HG03175 (cell line): Measurements from ENCODE around the gene GAGE10.
"Not testable (repeated sequence)": the region's sequence is repeated elsewhere in the genome, so short reads cannot be mapped to it uniquely, and the experiment has no call there.

Experiments
- ATAC-seq: cut with Tn5 transposase; IDR thresholded peaks from one replicate; pipeline ENCODE4 v1.9.1; 2021; ENCODE audit warnings: mild to moderate bottlenecking, moderate library complexity; ENCODE audit not compliant: unreplicated experiment

The GAGE10 gene

GRCh38 chrX:49276207-49276606 lies 27.2 kb upstream of the GAGE10 start:
- ATAC-seq: no peak

- no peak for ATAC-seq
Observed at GRCh38 chrX:49276671-49277534, 26.5 kb upstream of the GAGE10 start.

DNA sequence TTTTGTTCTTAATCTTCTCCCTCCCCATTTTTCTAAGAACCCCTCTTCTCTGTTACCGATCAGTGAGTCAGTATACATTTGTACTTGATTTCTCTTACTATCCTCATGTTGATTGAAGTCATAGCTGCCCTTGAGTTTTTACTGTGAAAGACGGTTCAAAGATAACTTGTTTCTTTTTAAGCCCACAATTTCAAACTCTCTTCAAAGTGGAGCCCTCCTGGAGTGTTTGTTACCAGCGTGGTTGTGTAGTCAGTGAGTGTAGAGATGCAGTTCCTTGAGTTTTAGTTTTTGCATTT lies 26.0 kb upstream of the GAGE10 start:
- no peak for ATAC-seq

GRCh38 chrX:49278081-49278480 lies 25.4 kb upstream of the GAGE10 start:
- ATAC-seq: no peak

GRCh38 chrX:49282647-49283011 lies 20.8 kb upstream of the GAGE10 start:
- ATAC-seq: no peak

DNA sequence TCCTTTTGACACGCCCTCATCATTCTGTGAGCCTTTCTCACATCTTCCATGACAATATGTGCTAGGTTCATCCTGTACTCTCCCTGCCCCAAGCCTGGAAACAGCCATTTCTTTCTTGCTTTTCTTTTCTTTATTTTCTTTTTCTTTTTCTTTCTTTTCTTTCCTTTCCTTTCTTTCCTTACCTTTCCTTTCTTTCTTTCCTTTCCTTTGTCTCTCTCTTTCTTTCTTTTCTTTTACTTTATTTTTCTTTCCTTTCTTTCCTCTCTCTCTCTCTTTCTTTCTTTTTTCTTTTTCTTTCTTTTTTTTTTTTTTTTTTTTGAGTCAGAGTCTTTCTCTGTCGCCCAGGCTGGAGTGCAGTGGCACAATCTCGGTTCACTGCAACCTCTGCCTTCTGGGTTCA lies 19.2 kb upstream of the GAGE10 start:
- no peak for ATAC-seq

DNA sequence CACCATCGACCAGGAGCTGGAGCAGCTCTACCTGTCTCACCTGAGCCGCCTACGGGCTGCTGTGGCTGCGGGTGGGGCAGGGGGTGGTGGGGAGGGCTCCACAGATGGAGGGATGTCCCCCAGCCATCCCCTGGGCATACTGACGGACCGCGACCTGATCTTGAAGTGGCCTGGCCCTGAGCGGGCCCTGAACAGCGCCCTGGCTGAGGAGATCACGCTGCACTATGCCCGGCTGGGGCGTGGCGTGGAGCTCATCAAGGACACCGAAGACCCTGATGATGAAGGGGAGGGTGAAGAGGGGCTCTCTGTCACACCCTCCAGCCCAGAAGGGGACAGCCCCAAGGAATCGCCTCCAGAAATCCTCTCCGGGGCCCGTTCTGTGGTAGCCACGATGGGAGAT lies 17.3 kb upstream of the GAGE10 start:
- no peak for ATAC-seq

- no peak for ATAC-seq
Observed at GRCh38 chrX:49286581-49286980, 16.9 kb upstream of the GAGE10 start.

DNA sequence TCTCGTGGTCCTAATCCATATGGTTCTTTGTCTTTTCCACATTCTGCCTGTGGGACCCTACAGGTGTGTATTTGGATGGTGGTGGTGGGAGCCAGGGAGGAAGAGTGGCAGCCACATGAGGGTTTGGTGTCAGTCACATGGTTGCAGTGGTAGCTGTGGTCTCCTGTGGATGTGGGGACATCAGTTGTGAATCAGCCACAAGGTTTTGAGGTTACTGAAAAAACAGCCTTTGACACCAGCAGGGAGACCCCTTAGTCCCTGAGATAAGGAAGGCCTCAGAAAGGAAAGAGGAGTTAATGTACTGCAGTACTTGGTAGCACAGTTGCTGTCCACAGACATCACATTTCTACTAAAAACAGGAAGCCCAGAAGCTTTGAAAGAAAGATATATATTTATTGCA lies 15.8 kb upstream of the GAGE10 start:
- ATAC-seq: no peak

DNA sequence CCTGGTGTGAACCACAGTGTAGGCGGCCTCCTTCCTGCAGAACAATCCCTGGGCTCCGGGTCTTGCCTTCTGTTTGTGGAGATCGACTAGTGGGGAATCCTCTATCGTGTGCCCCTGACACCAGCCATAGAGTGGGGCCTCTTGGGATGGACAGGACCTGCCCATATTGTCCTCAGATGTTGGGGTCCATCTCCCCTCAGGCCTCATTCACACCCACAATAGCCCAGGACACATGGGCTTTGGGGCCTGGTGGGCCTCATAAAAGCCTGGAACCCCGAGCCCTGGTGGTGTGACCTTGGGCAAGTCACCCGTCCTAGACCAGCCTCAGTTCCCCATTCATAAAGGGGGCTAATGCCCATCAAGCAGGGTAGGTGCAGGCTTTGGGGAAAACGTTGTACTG lies 13.2 kb upstream of the GAGE10 start:
- no peak for ATAC-seq

- peak; percentile 63 for ATAC-seq
Observed at GRCh38 chrX:49291615-49292337, 11.7 kb upstream of the GAGE10 start.

GRCh38 chrX:49292400-49293362 lies 10.8 kb upstream of the GAGE10 start:
- ATAC-seq: no peak

DNA sequence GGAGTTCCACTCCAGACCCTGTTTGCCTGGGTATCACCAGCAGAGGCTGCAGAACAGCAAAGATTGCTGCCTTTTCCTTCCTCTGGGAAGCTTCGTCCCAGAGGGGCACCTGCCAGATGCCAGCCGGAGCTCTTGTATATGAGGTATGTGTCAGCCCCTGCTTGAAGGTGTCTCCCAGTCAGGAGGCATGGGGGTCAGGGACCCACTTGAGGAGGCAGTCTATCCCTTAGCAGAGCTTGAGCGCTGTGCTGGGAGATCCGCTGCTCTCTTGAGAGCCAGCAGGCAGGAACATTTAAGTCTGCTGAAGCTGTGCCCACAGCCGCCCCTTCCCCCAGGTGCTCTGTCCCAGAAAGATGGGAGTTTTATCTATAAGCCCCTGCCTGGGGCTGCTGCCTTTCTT lies 4.2 kb upstream of the GAGE10 start:
- ATAC-seq: not testable (repeated sequence)

DNA sequence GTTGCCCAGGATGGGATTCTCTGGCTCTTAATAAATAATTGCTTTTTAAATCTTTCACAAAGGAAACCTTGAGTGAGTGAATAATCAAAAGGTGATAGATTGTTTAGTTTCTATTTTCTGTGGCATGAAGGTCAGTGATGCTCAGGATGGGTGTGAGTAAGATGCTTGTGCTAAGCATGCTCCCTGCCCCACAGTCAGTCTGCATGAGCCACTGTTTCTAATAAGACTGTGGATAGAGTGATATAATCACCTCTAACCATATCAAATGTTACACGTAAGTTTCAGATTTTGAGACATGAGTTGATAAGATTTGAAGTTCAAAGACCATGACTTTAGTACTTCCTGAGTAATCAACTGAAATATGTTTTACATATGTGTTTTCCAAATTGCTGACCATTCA lies 2.7 kb upstream of the GAGE10 start:
- ATAC-seq: no peak

DNA sequence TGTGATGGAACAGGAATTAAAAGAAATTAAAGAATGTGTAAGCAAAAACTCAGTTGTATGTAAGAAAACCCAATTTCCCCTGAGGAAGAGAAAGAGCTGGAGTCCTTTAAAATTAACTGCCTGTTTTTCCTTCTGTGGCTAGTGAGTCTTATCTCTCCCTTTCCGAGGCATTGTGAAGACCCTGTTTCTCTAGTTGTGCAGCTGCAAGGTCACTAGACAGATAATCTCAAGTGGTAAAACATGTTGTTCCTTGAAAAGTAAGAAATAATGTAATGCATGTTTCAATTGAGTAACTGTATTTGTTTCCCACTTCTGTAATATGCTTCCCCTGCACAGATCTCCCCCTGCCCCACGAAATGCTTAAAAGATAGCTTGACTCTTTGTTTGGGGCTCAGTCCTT lies 4.3 kb downstream of the GAGE10 start:
- not testable (repeated sequence) for ATAC-seq

GRCh38 chrX:49308604-49309269 lies 5.3 kb downstream of the GAGE10 start:
- ATAC-seq: peak; percentile 43

- ATAC-seq: peak; percentile 43
Observed at GRCh38 chrX:49309401-49309981, 6.0 kb downstream of the GAGE10 start.

DNA sequence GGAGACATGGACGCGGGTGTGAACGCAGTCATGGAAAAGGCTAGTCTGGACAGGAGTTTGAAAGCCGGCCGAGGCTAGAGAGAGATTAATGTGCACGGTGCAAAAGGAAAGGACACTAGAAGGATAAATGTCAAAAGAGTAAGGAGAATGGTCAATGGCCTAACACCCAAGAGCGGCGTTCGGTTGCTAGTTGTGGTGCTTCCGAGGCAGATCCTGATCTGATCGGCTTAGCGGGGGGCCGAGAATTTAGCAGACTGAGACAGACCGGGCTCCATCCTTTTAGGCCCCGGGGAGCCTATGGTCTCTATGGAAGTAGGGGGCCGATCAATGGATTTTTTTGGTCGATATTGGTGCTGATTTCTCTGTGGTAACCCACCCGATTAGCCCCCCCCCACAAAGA lies 6.9 kb downstream of the GAGE10 start:
- ATAC-seq: no peak

DNA sequence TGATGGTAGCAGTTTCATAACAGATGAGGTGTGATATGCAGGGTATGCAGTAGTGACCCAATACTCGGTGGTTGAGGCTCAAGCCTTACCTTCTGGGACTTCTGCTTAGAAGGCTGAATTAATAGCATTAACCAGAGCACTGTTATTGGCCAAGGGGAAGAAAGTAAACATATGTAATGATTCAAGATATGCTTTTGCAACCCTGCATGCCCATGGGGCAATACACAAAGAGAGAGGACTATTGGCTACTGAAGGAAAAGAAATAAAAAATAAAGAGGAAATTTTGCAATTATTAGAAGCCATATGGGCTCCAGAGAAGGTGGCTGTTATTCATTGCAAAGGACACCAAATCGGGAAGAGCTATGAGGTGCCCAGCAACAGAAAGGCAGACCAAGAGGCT lies 8.7 kb downstream of the GAGE10 start:
- ATAC-seq: no peak

DNA sequence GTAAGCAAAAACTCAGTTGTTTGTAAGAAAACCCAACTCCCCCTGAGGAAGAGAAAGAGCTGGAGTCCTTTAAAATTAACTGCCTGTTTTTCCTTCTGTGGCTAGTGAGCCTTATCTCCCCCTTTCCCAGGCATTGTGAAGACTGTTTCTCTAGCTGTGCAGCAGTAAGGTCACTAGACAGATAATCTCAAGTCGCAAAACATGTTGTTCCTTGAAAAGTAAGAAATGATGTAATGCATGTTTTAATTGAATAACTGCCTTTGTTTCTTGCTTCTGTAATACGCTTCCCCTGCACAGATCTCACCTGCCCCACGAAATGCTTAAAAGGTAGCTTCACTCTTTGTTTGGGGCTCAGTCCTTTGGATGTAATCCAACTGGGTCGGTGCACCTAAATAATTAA lies 12.6 kb downstream of the GAGE10 start:
- no peak for ATAC-seq

GRCh38 chrX:49321737-49322136 lies 18.3 kb downstream of the GAGE10 start, which contains the start of gene GAGE12J:
Gene GAGE12J (plus strand): TSS chrX:49322037. CDS start chrX:49323194, 1,157 bp downstream.
- ATAC-seq: not testable (repeated sequence)
